NT2/D1 (cell line): ENCODE data around the gene PCDHA1.

Experiments
- SUZ12 ChIP-seq: IDR thresholded peaks from 2 replicates; pipeline ENCODE4 v1.6.1; 2011; ENCODE audit not compliant: insufficient read length, insufficient read depth; ENCODE audit errors: extremely low read depth
- YY1 ChIP-seq: IDR thresholded peaks from 2 replicates; pipeline ENCODE4 v1.6.1; 2011; ENCODE audit not compliant: insufficient read length, insufficient read depth
- ZNF274 ChIP-seq: IDR thresholded peaks from 2 replicates; pipeline ENCODE4 v1.6.1; 2011; ENCODE audit warnings: mild to moderate bottlenecking, low read depth, low read length

GRCh38 chr5:140934964-140935606 is 149.1 kb downstream of the PCDHA1 start:
- TF ChIP-seq ZNF274 (no peak), YY1 (no peak), SUZ12 (no peak)
